Right kidney (tissue), 1 donor: ENCODE data around the gene CALCOCO2.
"Not testable (repeated sequence)": the region's sequence is repeated elsewhere in the genome, so short reads cannot be mapped to it uniquely, and the experiment has no call there.

ENCODE experiments used
- DNase-seq: peaks from one replicate; pipeline ENCODE4 v3.0.0-alpha.2; 2016

The CALCOCO2 gene

DNA sequence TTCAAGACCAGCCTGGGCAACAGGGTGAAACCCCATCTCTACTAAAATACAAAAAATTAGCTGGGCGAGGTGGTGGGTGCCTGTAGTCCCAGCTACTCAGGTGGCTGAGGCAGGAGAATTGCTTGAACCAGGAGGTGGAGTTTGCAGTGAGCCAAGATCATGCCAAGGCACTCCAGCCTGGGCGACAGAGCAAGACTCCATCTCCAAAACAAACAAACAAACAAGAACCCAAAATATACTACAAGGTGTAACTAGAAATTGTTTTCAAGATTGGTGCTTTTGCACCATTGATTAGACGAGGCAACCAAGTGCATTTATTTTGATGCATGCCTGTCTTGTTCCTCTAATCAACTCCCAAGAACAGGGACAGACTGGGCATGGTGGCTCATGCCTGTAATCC, 41.6 kb downstream of the CALCOCO2 start:
- not testable (repeated sequence) for DNase-seq

- DNase-seq: no peak
Measured at GRCh38 chr17:48873209-48873608, 42.4 kb downstream of the CALCOCO2 start.

DNA sequence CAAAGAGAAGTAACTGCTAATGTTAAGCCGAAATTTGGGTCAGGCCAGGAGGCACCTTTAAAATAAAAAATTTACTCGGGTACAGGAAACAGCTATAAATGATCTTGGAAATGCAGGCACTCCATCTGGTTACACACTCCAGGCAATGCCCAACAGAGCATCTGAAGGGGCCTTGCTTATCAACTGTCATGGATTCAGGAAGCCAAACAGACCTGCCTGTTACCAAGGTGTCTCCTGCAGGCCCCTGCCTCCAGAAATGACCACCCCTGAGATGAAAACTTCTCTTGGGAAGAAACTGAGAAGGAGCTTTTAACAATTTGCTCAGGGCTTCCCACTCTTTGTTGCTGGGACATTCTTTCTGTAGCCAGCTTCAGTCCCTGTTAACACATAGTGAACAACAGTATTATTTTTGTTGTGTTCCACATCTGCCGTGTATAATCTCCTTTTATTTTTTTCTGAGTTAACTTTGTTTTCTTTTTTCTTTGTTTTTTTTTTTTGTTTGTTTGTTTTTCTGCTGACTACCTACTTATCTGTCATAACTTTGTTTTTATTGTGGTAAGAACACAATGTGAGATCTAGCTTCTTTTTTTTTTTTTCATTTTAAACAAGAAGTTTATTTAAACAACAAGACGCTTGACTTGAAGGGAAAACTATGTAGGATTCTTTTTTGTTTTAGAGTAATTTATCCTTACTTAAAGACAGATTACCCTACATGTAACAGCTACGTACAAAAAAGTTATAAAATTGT, 43.0 kb downstream of the CALCOCO2 start:
- DNase-seq: no peak

GRCh38 chr17:48878920-48879898, 48.4 kb downstream of the CALCOCO2 start:
- peak; percentile 59 for DNase-seq

DNA sequence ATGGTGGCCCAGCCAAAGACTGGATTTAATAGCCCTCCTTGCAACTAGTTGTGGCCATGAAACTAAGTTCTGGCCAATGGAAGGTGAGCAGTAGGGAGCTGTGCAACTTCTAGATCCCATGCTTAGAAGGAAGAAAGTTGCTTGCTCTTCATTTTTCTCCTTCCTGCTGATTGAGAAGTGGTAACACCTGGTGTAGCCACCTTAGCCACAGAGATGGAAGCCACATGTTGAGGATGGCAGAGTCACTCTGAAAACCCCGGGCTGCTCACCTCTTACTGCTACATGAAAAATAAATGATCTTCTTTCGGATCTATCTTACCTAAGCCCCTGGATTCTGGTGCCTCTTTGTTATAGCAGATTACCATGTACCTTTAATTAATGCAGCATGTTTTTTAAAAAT, 51.4 kb downstream of the CALCOCO2 start:
- no peak for DNase-seq

DNA sequence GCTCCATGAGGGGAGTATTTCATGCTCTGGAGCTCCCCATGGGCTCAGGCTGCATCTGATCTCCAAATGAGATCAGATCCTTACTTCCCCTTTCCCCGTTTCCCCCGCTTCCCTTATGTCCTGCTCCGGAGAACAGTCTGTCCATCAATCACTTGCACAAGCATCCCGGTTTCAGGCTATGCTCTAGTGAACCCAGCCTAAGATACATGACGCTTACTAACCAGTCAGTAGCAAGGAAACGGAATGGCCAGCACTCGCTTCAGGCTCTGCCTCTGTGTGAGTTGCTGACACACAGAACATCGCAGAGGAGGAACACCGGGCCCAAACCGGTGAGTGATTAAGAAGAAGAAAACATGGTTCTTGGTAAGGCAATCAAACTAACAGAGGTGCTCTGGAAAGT, 52.3 kb downstream of the CALCOCO2 start:
- no peak for DNase-seq

DNA sequence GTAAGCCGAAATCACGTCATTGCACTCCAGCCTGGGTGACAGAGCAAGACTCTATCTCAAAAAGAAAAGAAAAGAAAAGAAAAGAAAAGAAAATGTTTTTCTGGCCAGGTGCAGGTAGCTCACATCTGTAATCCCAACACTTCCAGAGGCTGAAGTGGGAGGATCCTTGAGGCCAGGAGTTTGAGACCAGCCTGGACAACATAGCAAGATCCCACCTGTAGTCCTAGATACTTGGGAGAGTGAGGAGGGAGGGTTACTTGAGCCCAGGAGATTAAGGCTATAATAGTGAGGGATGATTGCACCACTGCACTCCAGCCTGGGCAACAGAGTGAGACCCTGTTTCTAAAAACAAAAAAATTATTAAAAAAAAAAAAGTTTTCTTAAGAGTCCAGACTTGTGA, 59.3 kb downstream of the CALCOCO2 start:
- DNase-seq: no peak

- no peak for DNase-seq
Measured at GRCh38 chr17:48892940-48893645, 62.3 kb downstream of the CALCOCO2 start.

- no peak for DNase-seq
Measured at GRCh38 chr17:48893646-48894508, 63.0 kb downstream of the CALCOCO2 start.

DNA sequence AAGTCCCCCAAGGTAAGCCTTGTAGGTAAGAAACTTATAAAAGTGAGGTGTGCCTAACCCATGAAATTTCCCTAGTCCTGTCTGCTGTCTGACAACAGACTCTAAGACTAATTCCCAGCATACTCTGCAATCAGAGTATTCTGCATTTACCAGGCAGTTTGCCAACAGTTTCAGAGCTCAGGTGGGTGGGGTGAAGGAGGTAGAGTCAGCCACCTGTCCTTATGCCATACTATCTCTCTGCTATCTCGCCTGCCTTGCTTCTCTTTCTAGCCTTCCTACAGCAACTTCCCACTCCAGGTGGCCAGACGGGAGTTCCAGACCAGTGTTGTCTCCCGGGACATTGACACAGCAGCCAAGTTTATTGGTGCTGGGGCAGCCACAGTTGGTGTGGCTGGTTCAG, 64.1 kb downstream of the CALCOCO2 start:
- no peak for DNase-seq

DNA sequence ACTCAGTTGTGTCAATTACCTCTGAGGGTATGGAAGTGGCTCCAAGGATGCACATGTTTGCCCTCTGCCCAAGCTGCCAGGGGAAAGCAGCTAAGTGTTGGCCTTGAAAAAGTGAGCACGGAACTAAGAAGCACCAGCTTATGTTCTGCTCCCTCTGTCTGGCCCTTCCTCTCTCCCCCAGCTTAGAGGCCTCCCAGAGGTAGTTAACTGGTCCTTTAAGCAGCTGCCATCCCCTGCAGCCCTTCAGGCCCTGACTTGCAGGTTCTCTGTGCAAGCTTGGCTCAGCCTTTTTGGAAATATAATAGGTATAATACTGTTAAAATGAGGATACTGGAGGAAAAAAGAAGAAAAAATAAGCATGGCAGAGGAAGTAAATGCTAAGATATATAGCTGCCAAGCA, 70.4 kb downstream of the CALCOCO2 start:
- no peak for DNase-seq

GRCh38 chr17:48903401-48903800, 72.6 kb downstream of the CALCOCO2 start:
- DNase-seq: no peak

DNA sequence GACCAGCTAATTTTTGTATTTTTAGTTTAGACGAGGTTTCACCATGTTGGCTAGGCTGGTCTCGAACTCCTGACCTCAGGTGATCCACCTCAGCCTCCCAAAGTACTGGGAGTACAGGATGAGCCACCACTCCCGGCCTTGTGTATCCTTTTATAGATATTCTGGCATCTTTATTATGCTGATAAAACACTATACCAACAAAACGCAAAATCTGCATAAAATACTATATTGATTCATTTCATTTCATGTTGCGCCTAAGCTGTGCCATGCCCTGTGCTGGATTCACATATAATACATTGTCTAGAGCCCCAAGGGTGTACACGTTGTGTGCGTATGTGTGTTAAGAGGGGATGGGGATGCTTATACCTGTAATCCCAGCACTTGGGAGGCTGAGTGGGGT, 73.6 kb downstream of the CALCOCO2 start:
- DNase-seq: no peak

DNA sequence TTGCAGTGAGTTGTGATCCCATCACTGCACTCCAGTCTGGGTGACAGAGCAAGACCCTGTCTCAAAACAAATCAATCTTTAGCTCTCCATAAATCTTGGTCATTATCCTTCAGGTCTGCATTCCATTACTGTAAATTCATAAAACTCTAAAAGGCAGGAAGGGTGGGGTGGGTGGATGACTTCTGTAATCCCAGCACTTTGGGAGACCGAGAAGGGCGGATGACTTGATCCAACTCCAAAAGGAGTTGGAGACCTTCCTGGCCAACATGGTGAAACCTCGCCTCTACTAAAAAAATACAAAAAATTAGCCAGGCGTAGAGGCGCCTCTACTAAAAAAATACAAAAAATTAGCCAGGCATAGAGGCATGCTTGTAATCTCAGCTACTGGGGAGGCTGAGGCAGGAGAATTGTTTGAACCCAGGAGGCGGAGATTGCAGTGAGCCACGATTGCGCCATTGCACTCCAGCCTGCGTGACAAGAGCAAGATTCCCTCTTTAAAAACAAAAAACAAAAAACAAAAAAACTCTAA, 75.2 kb downstream of the CALCOCO2 start:
- DNase-seq: no peak

DNA sequence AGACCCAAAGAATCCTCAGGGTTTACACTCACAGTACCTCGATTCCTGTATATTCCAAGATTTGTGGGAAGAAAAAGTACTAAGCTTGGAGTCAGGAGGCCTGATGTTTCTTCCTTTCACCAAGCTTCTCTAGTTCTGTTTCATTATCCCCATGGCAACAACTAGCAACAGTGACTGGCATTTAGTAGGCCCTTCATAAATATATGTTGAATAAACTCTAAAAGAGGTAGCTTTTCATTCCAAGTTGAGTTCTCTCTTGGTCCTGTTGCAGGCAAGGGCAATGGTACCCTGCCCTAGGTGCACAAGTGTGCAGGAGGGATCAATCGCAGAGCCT, 76.8 kb downstream of the CALCOCO2 start:
- DNase-seq: no peak

GRCh38 chr17:48908047-48908843, 77.4 kb downstream of the CALCOCO2 start, which contains the start of gene UBE2Z:
Gene UBE2Z (plus strand): TSS chr17:48908407. CDS start chr17:48908504, 97 bp downstream.
- DNase-seq: peak; percentile 96

GRCh38 chr17:48908853-48909394, 78.1 kb downstream of the CALCOCO2 start:
- peak; percentile 24 for DNase-seq

GRCh38 chr17:48909783-48910182, 78.9 kb downstream of the CALCOCO2 start:
- no peak for DNase-seq

- no peak for DNase-seq
Measured at GRCh38 chr17:48910370-48910769, 79.5 kb downstream of the CALCOCO2 start.

- no peak for DNase-seq
Measured at GRCh38 chr17:48912476-48912875, 81.6 kb downstream of the CALCOCO2 start.
